ENCODE results near the gene ADAM23.

DNA sequence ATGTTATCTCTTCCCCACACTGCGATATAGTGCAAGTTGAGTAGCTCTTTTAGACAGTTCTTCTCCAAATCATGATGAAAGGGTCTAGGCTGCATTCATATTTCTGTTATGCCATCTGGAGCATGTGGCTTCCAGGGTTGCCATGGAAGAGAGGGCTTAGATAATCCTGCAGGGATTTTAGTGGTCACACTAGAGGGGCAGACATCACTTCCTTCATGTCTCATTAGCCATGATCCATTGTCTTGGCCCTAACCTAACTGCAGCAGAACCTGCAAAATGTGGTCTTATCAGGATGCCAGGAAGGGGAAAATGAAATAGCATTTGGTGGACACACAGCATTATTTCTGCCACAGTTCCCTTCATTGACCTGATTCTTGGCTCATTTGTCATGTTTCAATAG, 83.1 kb downstream of the ADAM23 start:
- TF ChIP-seq, protein P1, sequence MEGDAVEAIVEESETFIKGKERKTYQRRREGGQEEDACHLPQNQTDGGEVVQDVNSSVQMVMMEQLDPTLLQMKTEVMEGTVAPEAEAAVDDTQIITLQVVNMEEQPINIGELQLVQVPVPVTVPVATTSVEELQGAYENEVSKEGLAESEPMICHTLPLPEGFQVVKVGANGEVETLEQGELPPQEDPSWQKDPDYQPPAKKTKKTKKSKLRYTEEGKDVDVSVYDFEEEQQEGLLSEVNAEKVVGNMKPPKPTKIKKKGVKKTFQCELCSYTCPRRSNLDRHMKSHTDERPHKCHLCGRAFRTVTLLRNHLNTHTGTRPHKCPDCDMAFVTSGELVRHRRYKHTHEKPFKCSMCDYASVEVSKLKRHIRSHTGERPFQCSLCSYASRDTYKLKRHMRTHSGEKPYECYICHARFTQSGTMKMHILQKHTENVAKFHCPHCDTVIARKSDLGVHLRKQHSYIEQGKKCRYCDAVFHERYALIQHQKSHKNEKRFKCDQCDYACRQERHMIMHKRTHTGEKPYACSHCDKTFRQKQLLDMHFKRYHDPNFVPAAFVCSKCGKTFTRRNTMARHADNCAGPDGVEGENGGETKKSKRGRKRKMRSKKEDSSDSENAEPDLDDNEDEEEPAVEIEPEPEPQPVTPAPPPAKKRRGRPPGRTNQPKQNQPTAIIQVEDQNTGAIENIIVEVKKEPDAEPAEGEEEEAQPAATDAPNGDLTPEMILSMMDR (IDR thresholded peaks at IDR 0.05) = no peak
- TF ChIP-seq POLR2AphosphoS5 (IDR thresholded peaks at IDR 0.05) = no peak
- TF ChIP-seq POLR2A (IDR thresholded peaks at IDR 0.05) = no peak

Data from prostate gland (tissue), 2 donors.